ENCODE measurements around the gene PFKL.

The PFKL gene

GRCh38 chr21:44328242-44328895 lies 28.5 kb downstream of the PFKL start:
- Histone ChIP-seq H3K36me3 (ENCODE audit: control insufficient read depth in 1 of 2, insufficient read depth in 2 of 2, low read depth in 1 of 2, low read length in 2 of 2) (peaks cover 38 to 71% of the 10 kb centered on the region in 2 experiments), H3K27ac (ENCODE audit: low read length, poor library complexity, severe bottlenecking) (no peak overlapping the region), H2BK15ac (ENCODE audit: low read depth, poor library complexity, severe bottlenecking) (no peak overlapping the region), H3K79me1 (replicated peaks; ENCODE audit: low read length, poor library complexity, severe bottlenecking) (no peaks in the 10 kb centered on the region), H3K14ac (ENCODE audit: low read length in 2 of 2) (no peak overlapping the region), H3K4me1 (ENCODE audit: control insufficient read depth, insufficient read depth, low read depth, low read length) (peaks cover 13% of the 10 kb centered on the region), H3K27me3 (ENCODE audit: control insufficient read depth in 1 of 2, insufficient read depth in 1 of 2, low read length in 2 of 2) (no peaks in the 10 kb centered on the region), H3K4me3 (ENCODE audit: insufficient read depth in 1 of 2, low read depth in 1 of 2, low read length in 2 of 2) (peak overlapping the region in 1 of 2 experiments; percentile 18), H4K8ac (ENCODE audit: low read length) (no peak overlapping the region), H3K4ac (ENCODE audit: low read depth in 1 of 2, low read length in 2 of 2) (no peak overlapping the region), H2BK12ac (ENCODE audit: low read length in 2 of 2) (no peak overlapping the region), H2BK5ac (ENCODE audit: low read depth, low read length, poor library complexity, severe bottlenecking) (no peak overlapping the region), H2AFZ (ENCODE audit: low read depth, low read length) (no peak overlapping the region), H2BK120ac (ENCODE audit: low read depth, low read length) (no peak overlapping the region), H3K4me2 (ENCODE audit: low read length, poor library complexity, severe bottlenecking) (no peak overlapping the region), H3K23ac (ENCODE audit: low read length in 2 of 2) (no peak overlapping the region), H4K91ac (ENCODE audit: low read length) (no peak overlapping the region), H3K9ac (ENCODE audit: low read length) (no peak overlapping the region), H3K18ac (ENCODE audit: low read depth in 1 of 2, low read length in 2 of 2) (no peak overlapping the region), H2AK5ac (ENCODE audit: low read length, severe bottlenecking) (no peak overlapping the region), H3K9me3 (ENCODE audit: control insufficient read depth, low read length) (no peaks in the 10 kb centered on the region)
- no peak for DNase-seq
- 92% methylated on average over 25 of the region's 25 CpGs for WGBS

GRCh38 chr21:44329086-44329889 lies 29.4 kb downstream of the PFKL start:
- H3K36me3 ChIP-seq (ENCODE audit: control insufficient read depth in 1 of 2, insufficient read depth in 2 of 2, low read depth in 1 of 2, low read length in 2 of 2), result peaks cover 31 to 62% of the 10 kb centered on the region in 2 experiments
- H3K9ac ChIP-seq (ENCODE audit: low read length), result no peak overlapping the region
- no peak overlapping the region for H3K4me2 ChIP-seq (ENCODE audit: low read length, poor library complexity, severe bottlenecking)
- no peak overlapping the region for H2BK5ac ChIP-seq (ENCODE audit: low read depth, low read length, poor library complexity, severe bottlenecking)
- no peak overlapping the region for H2BK15ac ChIP-seq (ENCODE audit: low read depth, poor library complexity, severe bottlenecking)
- no peak overlapping the region for H3K18ac ChIP-seq (ENCODE audit: low read depth in 1 of 2, low read length in 2 of 2)
- H4K91ac ChIP-seq (ENCODE audit: low read length), result no peak overlapping the region
- H2BK120ac ChIP-seq (ENCODE audit: low read depth, low read length), result no peak overlapping the region
- H2AK5ac ChIP-seq (ENCODE audit: low read length, severe bottlenecking), result no peak overlapping the region
- WGBS, result 92% methylated on average over 26 of the region's 26 CpGs
- H3K9me3 ChIP-seq (ENCODE audit: control insufficient read depth, low read length), result no peaks in the 10 kb centered on the region
- H3K23ac ChIP-seq (ENCODE audit: low read length in 2 of 2), result no peak overlapping the region
- H3K79me1 ChIP-seq (replicated peaks; ENCODE audit: low read length, poor library complexity, severe bottlenecking), result no peaks in the 10 kb centered on the region
- no peak overlapping the region for H3K14ac ChIP-seq (ENCODE audit: low read length in 2 of 2)
- H2BK12ac ChIP-seq (ENCODE audit: low read length in 2 of 2), result no peak overlapping the region
- no peak overlapping the region for H3K4ac ChIP-seq (ENCODE audit: low read depth in 1 of 2, low read length in 2 of 2)
- no peak overlapping the region for H2AFZ ChIP-seq (ENCODE audit: low read depth, low read length)
- no peaks in the 10 kb centered on the region for H3K27me3 ChIP-seq (ENCODE audit: control insufficient read depth in 1 of 2, insufficient read depth in 1 of 2, low read length in 2 of 2)
- H3K4me1 ChIP-seq (ENCODE audit: control insufficient read depth, insufficient read depth, low read depth, low read length), result peaks cover 13% of the 10 kb centered on the region
- DNase-seq, result no peak
- H3K4me3 ChIP-seq (ENCODE audit: insufficient read depth in 1 of 2, low read depth in 1 of 2, low read length in 2 of 2), result no peak overlapping the region
- H3K27ac ChIP-seq (ENCODE audit: low read length, poor library complexity, severe bottlenecking), result no peak overlapping the region
- H4K8ac ChIP-seq (ENCODE audit: low read length), result no peak overlapping the region

GRCh38 chr21:44329971-44330681 lies 30.3 kb downstream of the PFKL start:
- no peaks in the 10 kb centered on the region for H3K9me3 ChIP-seq (ENCODE audit: control insufficient read depth, low read length)
- 93% methylated on average over 44 of the region's 44 CpGs for WGBS
- H3K36me3 ChIP-seq (ENCODE audit: control insufficient read depth in 1 of 2, insufficient read depth in 2 of 2, low read depth in 1 of 2, low read length in 2 of 2), result peaks cover 30 to 61% of the 10 kb centered on the region in 2 experiments

GRCh38 chr21:44330698-44331097 lies 30.8 kb downstream of the PFKL start:
- Histone ChIP-seq H3K27ac (ENCODE audit: low read length, poor library complexity, severe bottlenecking) (no peak overlapping the region), H3K4me2 (ENCODE audit: low read length, poor library complexity, severe bottlenecking) (no peak overlapping the region), H3K9ac (ENCODE audit: low read length) (no peak overlapping the region), H3K9me3 (ENCODE audit: control insufficient read depth, low read length) (no peaks in the 10 kb centered on the region), H3K4me3 (ENCODE audit: insufficient read depth in 1 of 2, low read depth in 1 of 2, low read length in 2 of 2) (no peak overlapping the region), H3K18ac (ENCODE audit: low read depth in 1 of 2, low read length in 2 of 2) (no peak overlapping the region), H3K79me1 (replicated peaks; ENCODE audit: low read length, poor library complexity, severe bottlenecking) (no peaks in the 10 kb centered on the region), H2AFZ (ENCODE audit: low read depth, low read length) (no peak overlapping the region), H4K8ac (ENCODE audit: low read length) (no peak overlapping the region), H3K4ac (ENCODE audit: low read depth in 1 of 2, low read length in 2 of 2) (no peak overlapping the region), H4K91ac (ENCODE audit: low read length) (no peak overlapping the region), H2AK5ac (ENCODE audit: low read length, severe bottlenecking) (no peak overlapping the region), H2BK5ac (ENCODE audit: low read depth, low read length, poor library complexity, severe bottlenecking) (no peak overlapping the region), H2BK120ac (ENCODE audit: low read depth, low read length) (no peak overlapping the region), H2BK12ac (ENCODE audit: low read length in 2 of 2) (no peak overlapping the region), H3K14ac (ENCODE audit: low read length in 2 of 2) (no peak overlapping the region), H2BK15ac (ENCODE audit: low read depth, poor library complexity, severe bottlenecking) (no peak overlapping the region), H3K4me1 (ENCODE audit: control insufficient read depth, insufficient read depth, low read depth, low read length) (peaks cover 13% of the 10 kb centered on the region), H3K23ac (ENCODE audit: low read length in 2 of 2) (no peak overlapping the region), H3K27me3 (ENCODE audit: control insufficient read depth in 1 of 2, insufficient read depth in 1 of 2, low read length in 2 of 2) (no peaks in the 10 kb centered on the region), H3K36me3 (ENCODE audit: control insufficient read depth in 1 of 2, insufficient read depth in 2 of 2, low read depth in 1 of 2, low read length in 2 of 2) (peaks cover 30 to 61% of the 10 kb centered on the region in 2 experiments)
- no peak for DNase-seq
- 90% methylated on average over 18 of the region's 18 CpGs for WGBS

More at GRCh38 chr21:44329971-44330681, 30.3 kb downstream of the PFKL start:
- Histone ChIP-seq H2BK5ac (ENCODE audit: low read depth, low read length, poor library complexity, severe bottlenecking) (no peak overlapping the region), H3K9ac (ENCODE audit: low read length) (no peak overlapping the region), H3K4ac (ENCODE audit: low read depth in 1 of 2, low read length in 2 of 2) (no peak overlapping the region), H4K91ac (ENCODE audit: low read length) (peak overlapping the region; percentile 11), H2BK15ac (ENCODE audit: low read depth, poor library complexity, severe bottlenecking) (no peak overlapping the region), H3K4me3 (ENCODE audit: insufficient read depth in 1 of 2, low read depth in 1 of 2, low read length in 2 of 2) (no peak overlapping the region), H3K79me1 (replicated peaks; ENCODE audit: low read length, poor library complexity, severe bottlenecking) (no peaks in the 10 kb centered on the region), H2BK120ac (ENCODE audit: low read depth, low read length) (no peak overlapping the region), H2AFZ (ENCODE audit: low read depth, low read length) (no peak overlapping the region), H2BK12ac (ENCODE audit: low read length in 2 of 2) (no peak overlapping the region), H3K27ac (ENCODE audit: low read length, poor library complexity, severe bottlenecking) (no peak overlapping the region), H3K18ac (ENCODE audit: low read depth in 1 of 2, low read length in 2 of 2) (no peak overlapping the region), H3K27me3 (ENCODE audit: control insufficient read depth in 1 of 2, insufficient read depth in 1 of 2, low read length in 2 of 2) (no peaks in the 10 kb centered on the region), H2AK5ac (ENCODE audit: low read length, severe bottlenecking) (no peak overlapping the region), H3K23ac (ENCODE audit: low read length in 2 of 2) (no peak overlapping the region), H3K14ac (ENCODE audit: low read length in 2 of 2) (no peak overlapping the region), H3K4me2 (ENCODE audit: low read length, poor library complexity, severe bottlenecking) (no peak overlapping the region), H4K8ac (ENCODE audit: low read length) (no peak overlapping the region), H3K4me1 (ENCODE audit: control insufficient read depth, insufficient read depth, low read depth, low read length) (peaks cover 13% of the 10 kb centered on the region)
- no peak for DNase-seq

All from mesenchymal stem cell (in vitro differentiated cells and primary cell).